HepG2 (cell line): Measurements from ENCODE around the gene C12orf56. TPM values are rescaled to one million over a fixed set of nuclear protein-coding genes. Genes with fewer than 3 reads are reported as not detected.

Source experiments
- ATAC-seq: fragments of 200-7000 bp; cut with Tn5 transposase; 3 replicates; pipeline ENCODE4 v1.9.1; 2020; ENCODE audit warnings: mild to moderate bottlenecking, moderate library complexity
- BruUV-seq: library from RNA; stranded (reverse); fragments of 400-500 nt; replicated peaks from 2 replicates; lab custom pipeline; 2021; lab: Mats Ljungman, UMichigan
- CTCF ChIA-PET: fragments of 300-600 bp; formaldehyde crosslinking; extraction: SDS; loops from one replicate; lab custom pipeline; 2021; ENCODE audit warnings: low total read pairs, inconsistent platforms, low intra/inter-chr PET ratio; lab: Yijun Ruan, JAX
- POLR2A ChIA-PET: fragments of 350-600 bp; sonication (Branson Sonifier 250); formaldehyde crosslinking; loops from one replicate; lab custom pipeline; 2020; ENCODE audit warnings: antibody characterized with exemption, inconsistent platforms; lab: Yijun Ruan, JAX
- DNase-seq: peaks from one replicate; pipeline ENCODE4 v3.0.0-alpha.2; 2015; ENCODE audit warnings: low spot score
- FAIRE-seq: peaks from 3 replicates; lab custom pipeline; 2011; peaks lifted over from hg19 to GRCh38; lab: Jason Lieb, UNC
- H2AFZ ChIP-seq: one replicate; pipeline ENCODE4 v1.6.1; 2011; ENCODE audit warnings: low read length, inconsistent platforms
- H3K27ac ChIP-seq: fragments of 300-600 bp; 3 replicates; pipeline ENCODE4 v1.8.0; 2011; ENCODE audit warnings: mixed run types, mild to moderate bottlenecking, mixed read lengths, low read length, inconsistent platforms; ENCODE audit not compliant: insufficient read depth; ENCODE audit errors: extremely low read length
- H3K27me3 ChIP-seq, 2 experiments: fragments of 200-600 bp in 1 of 2; 2 replicates in 1 of 2; 3 replicates in 1 of 2; pipeline versions ENCODE4 v1.6.0 to v1.8.0; 2011; ENCODE audit warnings: low read length in 2 of 2, mild to moderate bottlenecking in 2 of 2, moderate library complexity in 2 of 2, inconsistent platforms in 1 of 2; ENCODE audit not compliant: insufficient read depth in 2 of 2, control insufficient read depth in 1 of 2
- H3K36me3 ChIP-seq, 2 experiments: fragments of 200-600 bp in 1 of 2; replicated peaks in 1 of 2; 2 replicates in 1 of 2; 3 replicates in 1 of 2; pipeline versions ENCODE4 v1.5.1 to v1.8.0; 2011; ENCODE audit warnings: low read length in 2 of 2, inconsistent platforms in 1 of 2; ENCODE audit not compliant: insufficient read depth in 2 of 2, control insufficient read depth in 1 of 2
- H3K4me1 ChIP-seq: 2 replicates; pipeline ENCODE4 v1.5.1; 2012; ENCODE audit warnings: low read length, inconsistent platforms; ENCODE audit not compliant: insufficient read depth
- H3K4me2 ChIP-seq: 2 replicates; pipeline ENCODE4 v1.6.0; 2011; ENCODE audit warnings: low read depth, low read length, inconsistent platforms
- H3K4me3 ChIP-seq, 3 experiments: fragments of 200-600 bp in 1 of 3; sonication (generic), shearing (Covaris generic) in 1 of 3; replicated peaks in 1 of 3; 2 replicates each; pipeline ENCODE4 v1.5.1; 2011 to 2016; ENCODE audit warnings: low read length in 3 of 3, inconsistent platforms in 2 of 3, low read depth in 2 of 3, mild to moderate bottlenecking in 2 of 3, control low read depth in 1 of 3, mixed read lengths in 1 of 3; ENCODE audit not compliant: insufficient read depth in 1 of 3
- H3K79me2 ChIP-seq: one replicate; pipeline ENCODE4 v1.6.1; 2011; ENCODE audit warnings: low read length, inconsistent platforms; ENCODE audit not compliant: insufficient read depth
- H3K9ac ChIP-seq: 2 replicates; pipeline ENCODE4 v1.6.0; 2011; ENCODE audit warnings: mild to moderate bottlenecking, low read depth, low read length, inconsistent platforms; ENCODE audit not compliant: insufficient read depth
- H3K9me3 ChIP-seq: 2 replicates; pipeline ENCODE4 v1.5.1; 2012; ENCODE audit warnings: mild to moderate bottlenecking, low read length
- H4K20me1 ChIP-seq: 2 replicates; pipeline ENCODE4 v1.6.0; 2011; ENCODE audit warnings: inconsistent platforms, mild to moderate bottlenecking, low read length, moderate library complexity; ENCODE audit not compliant: insufficient read depth
- ATF2 ChIP-seq: sonication (generic); formaldehyde crosslinking; IDR thresholded peaks from 2 replicates; pipeline ENCODE4 v1.4.0; 2020; ENCODE audit warnings: missing genetic modification reagents
- CREB1 ChIP-seq, 2 experiments: fragments of 450-650 bp in 1 of 2; IDR thresholded peaks; 2 replicates each; pipeline ENCODE4 v1.6.1; 2016 to 2017; ENCODE audit warnings: control low read depth in 1 of 2, mild to moderate bottlenecking in 1 of 2, missing compliant biosample characterization in 1 of 2, missing genetic modification characterization in 1 of 2
- MED1 ChIP-seq: sonication (generic); formaldehyde crosslinking; IDR thresholded peaks from 2 replicates; pipeline ENCODE4 v1.4.0; 2020; ENCODE audit warnings: missing genetic modification reagents
- SALL2 ChIP-seq: sonication (generic); formaldehyde crosslinking; IDR thresholded peaks from 2 replicates; pipeline ENCODE4 v1.8.1; 2023; ENCODE audit warnings: mild to moderate bottlenecking, missing genetic modification reagents, inconsistent platforms
- SKI ChIP-seq: fragments of 450-650 bp; IDR thresholded peaks from one replicate; pipeline ENCODE4 v1.6.1; 2018; ENCODE audit warnings: mild to moderate bottlenecking; ENCODE audit not compliant: partially characterized antibody
- SMAD9 ChIP-seq: sonication (generic); formaldehyde crosslinking; IDR thresholded peaks from 2 replicates; pipeline ENCODE4 v1.5.1; 2020; ENCODE audit warnings: mild to moderate bottlenecking, missing genetic modification reagents
- SPEN ChIP-seq: sonication (generic); formaldehyde crosslinking; IDR thresholded peaks from 2 replicates; pipeline ENCODE4 v1.5.1; 2020; ENCODE audit warnings: low read depth, mild to moderate bottlenecking, missing genetic modification reagents
- STAG1 ChIP-seq: sonication (generic); formaldehyde crosslinking; IDR thresholded peaks from 2 replicates; pipeline ENCODE4 v1.4.0; 2020; ENCODE audit warnings: missing genetic modification reagents
- TERF1 ChIP-seq: sonication (generic); formaldehyde crosslinking; IDR thresholded peaks from 2 replicates; pipeline ENCODE4 v1.8.0; 2022; ENCODE audit warnings: mild to moderate bottlenecking, missing genetic modification reagents, moderate library complexity
- TMF1 ChIP-seq: sonication (generic); formaldehyde crosslinking; IDR thresholded peaks from 2 replicates; pipeline ENCODE4 v1.8.1; 2022; ENCODE audit warnings: low read depth, missing genetic modification reagents
- TRAFD1 ChIP-seq: sonication (generic); formaldehyde crosslinking; IDR thresholded peaks from 2 replicates; pipeline ENCODE4 v1.5.1; 2020; ENCODE audit warnings: missing genetic modification reagents, mild to moderate bottlenecking, borderline replicate concordance
- U2AF1 ChIP-seq: fragments of 200-400 bp; formaldehyde crosslinking; optimal IDR thresholded peaks from 2 replicates; pipeline ENCODE3; 2017; ENCODE audit warnings: mild to moderate bottlenecking, low read depth, low read length
- ZNF317 ChIP-seq: sonication (generic); formaldehyde crosslinking; IDR thresholded peaks from 2 replicates; pipeline ENCODE4 v1.5.0; 2020; ENCODE audit warnings: mild to moderate bottlenecking, missing genetic modification reagents
- ZNF337 ChIP-seq: sonication (generic); formaldehyde crosslinking; IDR thresholded peaks from 2 replicates; pipeline ENCODE4 v1.5.1; 2020; ENCODE audit warnings: missing genetic modification reagents, low read depth, mild to moderate bottlenecking, borderline replicate concordance
- WGBS: methylation state at CpG from one replicate; pipeline ENCODE4 v1.1.6; 2017; ENCODE audit warnings: low lambda C conversion rate; 5-methylcytosine and 5-hydroxymethylcytosine counted together
- in situ Hi-C: cut with HindIII; loops from 2 replicates; pipeline ENCODE4 v1.10.0; 2017; ENCODE audit warnings: low pct_unique_long_range_greater_than_20kb; ENCODE audit not compliant: extremely low pct_ligation_motif_present
- intact Hi-C: fragments of 100-400 bp; cut with micrococcal nuclease; formaldehyde crosslinking; loops from one replicate; pipeline ENCODE4 v1.10.0; 2022; ENCODE audit not compliant: unreplicated experiment
- polyA plus RNA-seq, 8 experiments: library from polyadenylated mRNA; depleted of rRNA in 3 of 8; stranded (reverse) in 7 of 8; unstranded in 1 of 8; fragments of >200 nt; fragmentation: Illumina TruSeq in 4 of 8; extraction: Trizol in 4 of 8; gene quantifications; 2 replicates each; pipeline versions ENCODE4 v1.2.1 to v1.2.3, GENCODE V29; 2011 to 2016; ENCODE audit warnings: low read depth in 4 of 8, missing spikeins in 1 of 8, mixed read lengths in 1 of 8; ENCODE audit not compliant: insufficient read depth in 1 of 8
- total RNA-seq, 5 experiments: library from RNA; depleted of rRNA; stranded (reverse); fragments of >200 nt; fragmentation: Illumina TruSeq; extraction: Trizol; gene quantifications; 2 replicates each; pipeline ENCODE4 v1.2.3, GENCODE V29; 2016; ENCODE audit warnings: low read depth in 1 of 5

Gene C12orf56
- total and polyA plus RNA-seq, 2 of the 13 experiments (the other 11 are each of a cell fraction or from before 2014, with no cell fraction given): 0.07 TPM; not detected in 1

GRCh38 chr12:64404470-64405256, 14.1 kb upstream of the C12orf56 start (continued):
- TF ChIP-seq SMAD9 (CRISPR knock-in tag): no peak
- peak; percentile 85 for TF ChIP-seq SALL2 (CRISPR knock-in tag)
- peak; percentile 64 for TF ChIP-seq MED1
- peak; percentile 64 for TF ChIP-seq SPEN (CRISPR knock-in tag)
- TF ChIP-seq TERF1 (CRISPR knock-in tag): peak; percentile 69; the same call in 1 of the 2 replicates
- TF ChIP-seq U2AF1: peak; percentile 68
- TF ChIP-seq ZNF337 (CRISPR knock-in tag): no peak; the same call in 1 of the 2 replicates
- no peak for TF ChIP-seq CREB1 (IDR thresholded peaks at IDR 0.05)
- TF ChIP-seq CREB1 (CRISPR knock-in tag; IDR thresholded peaks at IDR 0.05): no peak
- TF ChIP-seq, all 625 proteins: peak for 223

GRCh38 chr12:64403707-64404469, 13.3 kb upstream of the C12orf56 start, which contains the start of gene XPOT:
Gene XPOT, plus strand, starts transcription at chr12:64404392. Its CDS starts 5,644 bp downstream, at chr12:64410036.
- DNase-seq (peak; percentile 92), FAIRE-seq (no peak), ATAC-seq (peak; percentile 94)
- Histone ChIP-seq H3K36me3 (no peaks in the 10 kb centered on the region), H3K9ac (peak within 1 kb of the TSS; percentile 100), H3K4me1 (peaks cover 47% of the 10 kb centered on the region), H3K27me3 (no peaks in the 10 kb centered on the region; a peak in 1 of 5 replicates), H3K27ac (peak within 1 kb of the TSS; percentile 100), H2AFZ (no peak within 1 kb of the TSS), H3K4me3 (peak within 1 kb of the TSS; percentile 78 to 95 (median 85)), H4K20me1 (peaks cover 6% of the 10 kb centered on the region), H3K79me2 (peaks cover 35% of the 10 kb centered on the region), H3K9me3 (no peaks in the 10 kb centered on the region), H3K4me2 (peak within 1 kb of the TSS; percentile 80)
- in situ Hi-C loops (no loop called here), intact Hi-C loops (loop anchor here (2.0 to 10.0 kb wide), 3 partner anchors 181 to 761 kb away; partner anchors contain the start of genes KICS2 and LEMD3)
- POLR2A ChIA-PET: interaction anchor here (0.5 to 1.9 kb wide), 8 partner anchors 9 to 560 kb away, joined by 3 to 9 read pairs (median 3); partner anchors contain the start of gene KICS2
- BruUV-seq: TSS peak; percentile 90
- 28% methylated on average over 28 of the region's 60 CpGs for WGBS
- CTCF ChIA-PET: no interaction called here
- TF ChIP-seq STAG1 (CRISPR knock-in tag) (no peak), ZNF317 (CRISPR knock-in tag) (0 out of 2 replicates have a peak, but pooled peaks have one; percentile 37), ATF2 (CRISPR knock-in tag) (no peak), TMF1 (CRISPR knock-in tag) (no peak), SKI (peak; percentile 82), TRAFD1 (CRISPR knock-in tag) (no peak)
